Measurements from ENCODE around the gene TMEM132E. TPM values are rescaled to one million over a fixed set of nuclear protein-coding genes. Genes with fewer than 3 reads are reported as not detected.

The TMEM132E gene
- total RNA-seq, 1 experiment from 2014 or later, result 0.42 TPM

DNA sequence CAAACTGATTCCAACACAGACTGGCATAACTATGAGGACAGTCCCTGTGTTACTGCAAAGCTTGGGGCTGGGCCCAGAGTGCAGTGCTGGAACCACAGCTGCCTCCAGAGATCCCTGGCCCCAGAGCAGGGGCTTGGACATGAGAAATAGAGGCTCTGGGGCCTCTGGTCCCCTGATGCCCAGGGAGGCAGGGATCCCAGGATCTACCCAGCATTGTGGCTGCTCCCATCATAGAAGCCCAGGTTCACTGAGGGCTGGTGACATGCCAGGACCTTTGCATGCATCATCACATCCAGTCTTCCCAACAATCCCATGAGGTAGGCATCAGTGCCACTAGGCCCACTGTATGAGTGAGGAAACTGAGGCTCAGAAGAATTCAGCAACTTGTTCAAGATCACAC, 95.8 kb downstream of the TMEM132E start:
- Histone ChIP-seq H3K23ac (ENCODE audit: insufficient read length, low read depth, low read length) (no peak overlapping the region), H3K79me1 (ENCODE audit: insufficient read depth, low read depth, low read length, poor library complexity, severe bottlenecking) (no peaks in the 10 kb centered on the region), H2AFZ (ENCODE audit: low read length) (no peak overlapping the region), H4K91ac (ENCODE audit: insufficient read length, low read depth, low read length) (no peak overlapping the region), H3K4ac (ENCODE audit: low read depth, low read length) (no peak overlapping the region), H3K18ac (ENCODE audit: insufficient read length, low read depth, low read length) (no peak overlapping the region), H2AK5ac (ENCODE audit: insufficient read length, low read length) (no peak overlapping the region), H4K20me1 (ENCODE audit: control insufficient read depth, insufficient read depth, insufficient read length) (peaks cover 3% of the 10 kb centered on the region), H3T11ph (ENCODE audit: low read length) (no peak overlapping the region), H2BK5ac (ENCODE audit: insufficient read length, low read length) (no peak overlapping the region), H3K27ac (ENCODE audit: insufficient read length, low read depth, low read length) (no peak overlapping the region), H2BK15ac (ENCODE audit: low read depth, low read length) (no peak overlapping the region), H3K56ac (ENCODE audit: insufficient read length, low read depth, low read length) (no peak overlapping the region), H3K4me1 (ENCODE audit: insufficient read depth, low read length) (no peaks in the 10 kb centered on the region; the same call in 1 of the 2 replicates), H3K9ac (ENCODE audit: extremely low read depth, insufficient read length, low read length) (no peak overlapping the region), H3K79me2 (ENCODE audit: insufficient read depth, low read length) (no peaks in the 10 kb centered on the region), H3K9me3 (ENCODE audit: control insufficient read depth, low read depth, low read length) (no peaks in the 10 kb centered on the region), H2BK12ac (ENCODE audit: insufficient read length, low read depth, low read length) (no peak overlapping the region), H4K8ac (replicated peaks; ENCODE audit: insufficient read length, low read depth, low read length) (no peak overlapping the region), H3K23me2 (ENCODE audit: insufficient read length, low read depth, low read length, poor library complexity, severe bottlenecking) (no peaks in the 10 kb centered on the region), H4K5ac (ENCODE audit: insufficient read length, low read depth, low read length) (no peak overlapping the region), H2BK20ac (ENCODE audit: low read depth, low read length, poor library complexity, severe bottlenecking) (no peak overlapping the region), H3K4me2 (ENCODE audit: insufficient read depth, insufficient read length, low read length) (no peak overlapping the region), H3K14ac (ENCODE audit: insufficient read depth, low read length) (no peak overlapping the region; the same call in 1 of the 2 replicates), H3K27me3 (ENCODE audit: insufficient read depth, low read length) (no peaks in the 10 kb centered on the region), H2BK120ac (ENCODE audit: low read depth, low read length, poor library complexity, severe bottlenecking) (no peak overlapping the region)
- H3K27me3 Mint-ChIP-seq (ENCODE audit: low read depth), result peaks cover 11% of the 10 kb centered on the region
- H3K4me3 Mint-ChIP-seq, result no peak overlapping the region
- H3K27ac Mint-ChIP-seq, result no peak overlapping the region
- peaks cover 9 to 10% of the 10 kb centered on the region in 2 experiments for H3K4me1 Mint-ChIP-seq
- H3K36me3 Mint-ChIP-seq (ENCODE audit: insufficient read depth in 1 of 3, low read depth in 3 of 3), result no peaks in the 10 kb centered on the region
- TF ChIP-seq, protein P1, sequence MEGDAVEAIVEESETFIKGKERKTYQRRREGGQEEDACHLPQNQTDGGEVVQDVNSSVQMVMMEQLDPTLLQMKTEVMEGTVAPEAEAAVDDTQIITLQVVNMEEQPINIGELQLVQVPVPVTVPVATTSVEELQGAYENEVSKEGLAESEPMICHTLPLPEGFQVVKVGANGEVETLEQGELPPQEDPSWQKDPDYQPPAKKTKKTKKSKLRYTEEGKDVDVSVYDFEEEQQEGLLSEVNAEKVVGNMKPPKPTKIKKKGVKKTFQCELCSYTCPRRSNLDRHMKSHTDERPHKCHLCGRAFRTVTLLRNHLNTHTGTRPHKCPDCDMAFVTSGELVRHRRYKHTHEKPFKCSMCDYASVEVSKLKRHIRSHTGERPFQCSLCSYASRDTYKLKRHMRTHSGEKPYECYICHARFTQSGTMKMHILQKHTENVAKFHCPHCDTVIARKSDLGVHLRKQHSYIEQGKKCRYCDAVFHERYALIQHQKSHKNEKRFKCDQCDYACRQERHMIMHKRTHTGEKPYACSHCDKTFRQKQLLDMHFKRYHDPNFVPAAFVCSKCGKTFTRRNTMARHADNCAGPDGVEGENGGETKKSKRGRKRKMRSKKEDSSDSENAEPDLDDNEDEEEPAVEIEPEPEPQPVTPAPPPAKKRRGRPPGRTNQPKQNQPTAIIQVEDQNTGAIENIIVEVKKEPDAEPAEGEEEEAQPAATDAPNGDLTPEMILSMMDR (conservative IDR thresholded peaks at IDR 0.05), result no peak
- peak; percentile 19 for DNase-seq
- no peaks in the 10 kb centered on the region for H3K9me3 Mint-ChIP-seq
